B cell (primary cell): Measurements from ENCODE around the gene ZC3H18. TPM values are rescaled to one million over a fixed set of nuclear protein-coding genes. Genes with fewer than 3 reads are reported as not detected.
A peak's percentile ranks its signal among the peaks of the same experiment; 100 is the strongest.

Source experiments
- ATAC-seq: fragments of 200-7000 bp; cut with Tn5 transposase; one replicate; pipeline ENCODE4 v1.10.0; 2021; ENCODE audit warnings: low read depth, mild to moderate bottlenecking, moderate number of reproducible peaks, moderate library complexity
- CTCF ChIA-PET: fragments of 350-600 bp; sonication (Branson Sonifier 250); formaldehyde crosslinking; loops from one replicate; lab custom pipeline; 2021; ENCODE audit warnings: antibody characterized with exemption, inconsistent platforms; lab: Charles Lee
- POLR2A ChIA-PET: fragments of 350-600 bp; sonication (Branson Sonifier 250); formaldehyde crosslinking; loops from one replicate; lab custom pipeline; 2021; ENCODE audit warnings: antibody characterized with exemption; lab: Charles Lee
- DNase-seq: peaks from one replicate; pipeline ENCODE4 v3.0.0; 2013
- H2AFZ ChIP-seq: 2 replicates; pipeline ENCODE4 v1.6.1; 2012; ENCODE audit warnings: mild to moderate bottlenecking, low read depth, low read length; ENCODE audit not compliant: insufficient read depth, poor library complexity, severe bottlenecking
- H3K27ac ChIP-seq, 2 donors: 1 replicate in 1 of 2; 2 replicates in 1 of 2; pipeline ENCODE4 v1.5.1; 2012 to 2013; ENCODE audit warnings: low read length in 2 of 2, mild to moderate bottlenecking in 2 of 2, moderate library complexity in 1 of 2
- H3K27me3 ChIP-seq, 4 experiments: fragments of 200-600 bp in 1 of 4; sonication (generic) in 1 of 4; replicated peaks in 1 of 4; 1 replicate in 2 of 4; 2 replicates in 2 of 4; pipeline versions ENCODE4 v1.6.1 to v1.7.0; 2013 to 2016; ENCODE audit warnings: low read length in 3 of 4, mild to moderate bottlenecking in 2 of 4, mixed read lengths in 1 of 4, moderate library complexity in 1 of 4; ENCODE audit not compliant: insufficient read depth in 4 of 4, control insufficient read depth in 3 of 4; ENCODE audit errors: control extremely low read depth in 1 of 4
- H3K36me3 ChIP-seq, 2 experiments: replicated peaks in 1 of 2; 1 replicate in 1 of 2; 2 replicates in 1 of 2; pipeline versions ENCODE4 v1.6.1 to v1.7.1; 2013; ENCODE audit warnings: low read length in 1 of 2; ENCODE audit not compliant: insufficient read depth in 2 of 2, control insufficient read depth in 1 of 2; ENCODE audit errors: control extremely low read depth in 1 of 2, extremely low read depth in 1 of 2
- H3K4me1 ChIP-seq, 2 donors: fragments of 200-600 bp in 1 of 2; sonication (generic) in 1 of 2; 1 replicate in 1 of 2; 2 replicates in 1 of 2; pipeline versions ENCODE4 v1.5.1 to v1.6.1; 2013 to 2017; ENCODE audit warnings: low read length in 2 of 2; ENCODE audit not compliant: control insufficient read depth in 2 of 2, insufficient read depth in 2 of 2
- H3K4me2 ChIP-seq: replicated peaks from 2 replicates; pipeline ENCODE3; 2012; ENCODE audit warnings: mild to moderate bottlenecking, low read depth, low read length; ENCODE audit not compliant: poor library complexity, severe bottlenecking
- H3K4me3 ChIP-seq, 5 experiments: fragments of 200-600 bp in 1 of 5; sonication (generic) in 1 of 5; 1 replicate in 3 of 5; 2 replicates in 2 of 5; pipeline versions ENCODE4 v1.5.1 to v1.7.0; 2011 to 2016; ENCODE audit warnings: low read length in 4 of 5, mild to moderate bottlenecking in 4 of 5, low read depth in 2 of 5, control low read depth in 1 of 5, moderate library complexity in 1 of 5; ENCODE audit not compliant: insufficient read depth in 1 of 5; ENCODE audit errors: control extremely low read depth in 1 of 5, extremely low read depth in 1 of 5
- H3K79me2 ChIP-seq: fragments of 200-600 bp; sonication (generic); one replicate; pipeline ENCODE4 v1.6.0; 2016; ENCODE audit warnings: low read length; ENCODE audit not compliant: control insufficient read depth, insufficient read depth
- H3K9ac ChIP-seq: fragments of 200-600 bp; sonication (generic); 2 replicates; pipeline ENCODE4 v1.6.1; 2017; ENCODE audit warnings: mild to moderate bottlenecking, low read length, moderate library complexity
- H3K9me3 ChIP-seq, 3 donors: one replicate each; pipeline versions ENCODE4 v1.6.1 to v1.7.1; 2013; ENCODE audit warnings: low read length in 2 of 3; ENCODE audit not compliant: control insufficient read depth in 2 of 3, insufficient read depth in 1 of 3; ENCODE audit errors: control extremely low read depth in 1 of 3
- H4K20me1 ChIP-seq: 2 replicates; pipeline ENCODE4 v1.6.0; 2012; ENCODE audit warnings: mild to moderate bottlenecking, low read length; ENCODE audit not compliant: insufficient read depth, control insufficient read depth, poor library complexity, severe bottlenecking
- H3K27ac Mint-ChIP-seq: one replicate; pipeline ENCODE4 v1.8.0; 2021; ENCODE audit warnings: mixed read lengths
- H3K27me3 Mint-ChIP-seq: one replicate; pipeline ENCODE4 v1.8.0; 2021; ENCODE audit warnings: mixed read lengths
- H3K4me1 Mint-ChIP-seq: one replicate; pipeline ENCODE4 v1.8.0; 2021; ENCODE audit warnings: mixed read lengths
- H3K4me3 Mint-ChIP-seq: one replicate; pipeline ENCODE4 v1.8.0; 2021; ENCODE audit warnings: mixed read lengths
- H3K9me3 Mint-ChIP-seq: one replicate; pipeline ENCODE4 v1.8.0; 2022; ENCODE audit warnings: mixed read lengths; ENCODE audit not compliant: insufficient read depth
- CTCF ChIP-seq: fragments of 200-600 bp; IDR thresholded peaks from one replicate; pipeline ENCODE4 v1.8.0; 2022; ENCODE audit warnings: antibody characterized with exemption, mild to moderate bottlenecking
- EZH2 ChIP-seq: IDR thresholded peaks from 2 replicates; pipeline ENCODE4 v1.6.1; 2012; ENCODE audit warnings: borderline replicate concordance, low read depth, mild to moderate bottlenecking, moderate library complexity, low read length; ENCODE audit not compliant: insufficient read depth, poor library complexity, severe bottlenecking
- WGBS: methylation state at CpG from one replicate; pipeline ENCODE4 v1.1.5; 2013; ENCODE audit warnings: missing lambda C conversion rate; ENCODE audit not compliant: insufficient coverage; 5-methylcytosine and 5-hydroxymethylcytosine counted together
- intact Hi-C: fragments of 100-400 bp; cut with micrococcal nuclease; formaldehyde crosslinking; loops from one replicate; pipeline ENCODE4 v1.10.0; 2022
- polyA plus RNA-seq: library from polyadenylated mRNA; depleted of rRNA; stranded (reverse); fragments of >200 nt; gene quantifications from 2 replicates; pipeline ENCODE4 v1.2.3, GENCODE V29; 2012
- total RNA-seq, 2 donors: library from RNA; stranded (reverse); fragments of 120-200 nt in 1 of 2; gene quantifications; 1 replicate in 1 of 2; 2 replicates in 1 of 2; pipeline versions ENCODE4 v1.2.3 to v1.2.4, GENCODE V29; 2013 to 2022

Gene ZC3H18
- total and polyA plus RNA-seq, 2 donors (not counting 1 experiment from before 2014, with no cell fraction given), result 40.4 to 74.2 TPM

- peaks cover 0 to 23% (median 4%) of the 10 kb centered on the region in 3 donors for H3K9me3 ChIP-seq
- H3K4me2 ChIP-seq, result no peak overlapping the region
- H3K4me3 ChIP-seq, result no peak overlapping the region
- H3K79me2 ChIP-seq, result no peaks in the 10 kb centered on the region
- no peaks in the 10 kb centered on the region for H3K36me3 ChIP-seq
- TF ChIP-seq CTCF (no peak), EZH2 (no peak)
- peaks cover 6 to 41% of the 10 kb centered on the region in 2 donors for H3K4me1 ChIP-seq
- H3K4me1 Mint-ChIP-seq, result peaks cover 8% of the 10 kb centered on the region
- intact Hi-C loops, result no loop called here
- no peaks in the 10 kb centered on the region for H3K9me3 Mint-ChIP-seq
- ATAC-seq (no peak), DNase-seq (no peak)
- H3K9ac ChIP-seq, result no peak overlapping the region
- no peaks in the 10 kb centered on the region for H3K27me3 Mint-ChIP-seq
- no peak overlapping the region for H3K27ac ChIP-seq
- ChIA-PET POLR2A (no interaction called here), CTCF (no interaction called here)
- no peak overlapping the region for H3K4me3 Mint-ChIP-seq
- no peak overlapping the region for H2AFZ ChIP-seq
- WGBS, result 91% methylated on average over 13 of the region's 13 CpGs
- peaks cover 0 to 24% (median 0%) of the 10 kb centered on the region in 4 experiments for H3K27me3 ChIP-seq
- no peaks in the 10 kb centered on the region for H4K20me1 ChIP-seq
- no peak overlapping the region for H3K27ac Mint-ChIP-seq
Measured at GRCh38 chr16:88548985-88549384, 21.2 kb upstream of the ZC3H18 start.

GRCh38 chr16:88549671-88550245, 20.4 kb upstream of the ZC3H18 start:
- POLR2A ChIA-PET, result no interaction called here
- intact Hi-C loops, result no loop called here
- H3K27me3 ChIP-seq, result peaks cover 0 to 25% (median 0%) of the 10 kb centered on the region in 4 experiments

More at GRCh38 chr16:88549671-88550245, 20.4 kb upstream of the ZC3H18 start:
- Histone ChIP-seq H3K9me3 (peaks cover 0 to 15% (median 0%) of the 10 kb centered on the region in 3 donors), H2AFZ (peak overlapping the region; percentile 49), H3K4me1 (peaks cover 6 to 41% of the 10 kb centered on the region in 2 donors), H3K36me3 (no peaks in the 10 kb centered on the region), H3K4me2 (peak overlapping the region; percentile 59), H3K27ac (no peak overlapping the region), H3K9ac (no peak overlapping the region), H3K79me2 (no peaks in the 10 kb centered on the region), H4K20me1 (no peaks in the 10 kb centered on the region), H3K4me3 (no peak overlapping the region)
- no peak for TF ChIP-seq EZH2
- TF ChIP-seq CTCF, result no peak
- Mint-ChIP-seq H3K27me3 (no peaks in the 10 kb centered on the region), H3K4me3 (peak overlapping the region; percentile 34), H3K27ac (no peak overlapping the region), H3K4me1 (peaks cover 8% of the 10 kb centered on the region), H3K9me3 (no peaks in the 10 kb centered on the region)
- ATAC-seq, result no peak
- 14% methylated on average over 9 of the region's 12 CpGs for WGBS
- CTCF ChIA-PET, result no interaction called here
- DNase-seq, result no peak
